HEK293 (cell line): ENCODE results near the gene PNISR.

ENCODE experiments used
- BCL11A ChIP-seq: fragments of 450-650 bp; formaldehyde crosslinking; IDR thresholded peaks from 2 replicates; pipeline ENCODE4 v1.5.1; 2016; ENCODE audit warnings: low read depth, missing biosample characterization, missing genetic modification characterization
- GLIS1 ChIP-seq: fragments of 450-650 bp; formaldehyde crosslinking; IDR thresholded peaks from 2 replicates; pipeline ENCODE4 v1.5.1; 2016; ENCODE audit warnings: missing biosample characterization, missing genetic modification characterization
- GLIS2 ChIP-seq: fragments of 450-650 bp; formaldehyde crosslinking; IDR thresholded peaks from 2 replicates; pipeline ENCODE4 v1.5.1; 2016; ENCODE audit warnings: missing biosample characterization, missing genetic modification characterization
- OSR2 ChIP-seq: fragments of 450-650 bp; formaldehyde crosslinking; IDR thresholded peaks from 2 replicates; pipeline ENCODE4 v1.5.1; 2016; ENCODE audit warnings: missing biosample characterization, missing genetic modification characterization
- PRDM10 ChIP-seq: fragments of 450-650 bp; formaldehyde crosslinking; IDR thresholded peaks from 2 replicates; pipeline ENCODE4 v1.5.1; 2016; ENCODE audit warnings: missing biosample characterization, missing genetic modification characterization
- SCRT1 ChIP-seq: fragments of 450-650 bp; formaldehyde crosslinking; IDR thresholded peaks from 2 replicates; pipeline ENCODE4 v1.5.1; 2016; ENCODE audit warnings: missing biosample characterization, missing genetic modification characterization, borderline replicate concordance
- SP7 ChIP-seq: fragments of 450-650 bp; formaldehyde crosslinking; IDR thresholded peaks from 2 replicates; pipeline ENCODE4 v1.5.1; 2016; ENCODE audit warnings: missing biosample characterization, missing genetic modification characterization
- YY1 ChIP-seq: fragments of 450-650 bp; formaldehyde crosslinking; IDR thresholded peaks from 2 replicates; pipeline ENCODE4 v1.5.1; 2018; ENCODE audit warnings: missing biosample characterization, missing genetic modification characterization
- ZBTB10 ChIP-seq: fragments of 450-650 bp; formaldehyde crosslinking; IDR thresholded peaks from 2 replicates; pipeline ENCODE4 v1.5.1; 2016; ENCODE audit warnings: missing biosample characterization, missing genetic modification characterization
- ZBTB20 ChIP-seq: fragments of 450-650 bp; formaldehyde crosslinking; IDR thresholded peaks from 2 replicates; pipeline ENCODE4 v1.5.1; 2016; ENCODE audit warnings: missing biosample characterization, missing genetic modification characterization
- ZBTB8A ChIP-seq: fragments of 450-650 bp; formaldehyde crosslinking; IDR thresholded peaks from 2 replicates; pipeline ENCODE4 v1.5.1; 2016; ENCODE audit warnings: missing biosample characterization, missing genetic modification characterization
- ZEB2 ChIP-seq: fragments of 450-650 bp; formaldehyde crosslinking; IDR thresholded peaks from 2 replicates; pipeline ENCODE4 v1.5.1; 2016; ENCODE audit warnings: missing biosample characterization, missing genetic modification characterization
- ZFP69B ChIP-seq: fragments of 450-650 bp; formaldehyde crosslinking; IDR thresholded peaks from 2 replicates; pipeline ENCODE4 v1.5.1; 2016; ENCODE audit warnings: missing biosample characterization, missing genetic modification characterization
- ZNF155 ChIP-seq: fragments of 450-650 bp; formaldehyde crosslinking; IDR thresholded peaks from 2 replicates; pipeline ENCODE4 v1.5.1; 2016; ENCODE audit warnings: missing biosample characterization, missing genetic modification characterization
- ZNF174 ChIP-seq: fragments of 450-650 bp; formaldehyde crosslinking; IDR thresholded peaks from 2 replicates; pipeline ENCODE4 v1.5.0; 2017; ENCODE audit warnings: missing biosample characterization, mild to moderate bottlenecking, missing genetic modification characterization
- ZNF24 ChIP-seq: fragments of 450-650 bp; formaldehyde crosslinking; IDR thresholded peaks from 2 replicates; pipeline ENCODE4 v1.5.1; 2016; ENCODE audit warnings: missing biosample characterization, missing genetic modification characterization
- ZNF248 ChIP-seq: fragments of 450-650 bp; formaldehyde crosslinking; IDR thresholded peaks from 2 replicates; pipeline ENCODE4 v1.5.1; 2017; ENCODE audit warnings: missing biosample characterization, missing genetic modification characterization
- ZNF324 ChIP-seq: fragments of 450-650 bp; formaldehyde crosslinking; IDR thresholded peaks from 2 replicates; pipeline ENCODE4 v1.5.1; 2016; ENCODE audit warnings: missing biosample characterization, missing genetic modification characterization
- ZNF335 ChIP-seq: fragments of 450-650 bp; formaldehyde crosslinking; conservative IDR thresholded peaks from 2 replicates; pipeline ENCODE4 v1.5.1; 2016; ENCODE audit warnings: missing biosample characterization, missing genetic modification characterization
- ZNF354C ChIP-seq: fragments of 450-650 bp; formaldehyde crosslinking; IDR thresholded peaks from 2 replicates; pipeline ENCODE4 v1.5.1; 2016; ENCODE audit warnings: missing biosample characterization, missing genetic modification characterization, low read depth, borderline replicate concordance
- ZNF514 ChIP-seq: fragments of 450-650 bp; formaldehyde crosslinking; IDR thresholded peaks from 2 replicates; pipeline ENCODE4 v1.5.1; 2016; ENCODE audit warnings: missing biosample characterization, missing genetic modification characterization
- ZNF558 ChIP-seq: fragments of 450-650 bp; formaldehyde crosslinking; IDR thresholded peaks from 2 replicates; pipeline ENCODE4 v1.5.1; 2016; ENCODE audit warnings: missing biosample characterization, missing genetic modification characterization
- ZNF571 ChIP-seq: fragments of 450-650 bp; formaldehyde crosslinking; IDR thresholded peaks from 2 replicates; pipeline ENCODE4 v1.5.0; 2017; ENCODE audit warnings: missing biosample characterization, missing genetic modification characterization
- ZNF621 ChIP-seq: fragments of 450-650 bp; formaldehyde crosslinking; IDR thresholded peaks from 2 replicates; pipeline ENCODE4 v1.5.1; 2017; ENCODE audit warnings: missing biosample characterization, missing genetic modification characterization
- ZNF629 ChIP-seq: fragments of 450-650 bp; formaldehyde crosslinking; IDR thresholded peaks from 2 replicates; pipeline ENCODE4 v1.5.1; 2017; ENCODE audit warnings: missing biosample characterization, missing genetic modification characterization
- ZNF660 ChIP-seq: fragments of 450-650 bp; IDR thresholded peaks from 2 replicates; pipeline ENCODE4 v1.5.1; 2018; ENCODE audit warnings: missing biosample characterization, mild to moderate bottlenecking, missing genetic modification characterization
- ZNF837 ChIP-seq: fragments of 450-650 bp; formaldehyde crosslinking; IDR thresholded peaks from 2 replicates; pipeline ENCODE4 v1.5.1; 2016; ENCODE audit warnings: missing biosample characterization, missing genetic modification characterization
- TF ChIP-seq, protein P1 (sequence below): fragments of 450-650 bp; formaldehyde crosslinking; IDR thresholded peaks from 2 replicates; pipeline ENCODE4 v1.5.1; 2017; ENCODE audit warnings: missing biosample characterization, missing genetic modification characterization
- TF ChIP-seq, protein P2 (sequence below): fragments of 450-650 bp; formaldehyde crosslinking; IDR thresholded peaks from 2 replicates; pipeline ENCODE4 v1.5.1; 2016; ENCODE audit warnings: missing biosample characterization, missing genetic modification characterization

PNISR gene

DNA sequence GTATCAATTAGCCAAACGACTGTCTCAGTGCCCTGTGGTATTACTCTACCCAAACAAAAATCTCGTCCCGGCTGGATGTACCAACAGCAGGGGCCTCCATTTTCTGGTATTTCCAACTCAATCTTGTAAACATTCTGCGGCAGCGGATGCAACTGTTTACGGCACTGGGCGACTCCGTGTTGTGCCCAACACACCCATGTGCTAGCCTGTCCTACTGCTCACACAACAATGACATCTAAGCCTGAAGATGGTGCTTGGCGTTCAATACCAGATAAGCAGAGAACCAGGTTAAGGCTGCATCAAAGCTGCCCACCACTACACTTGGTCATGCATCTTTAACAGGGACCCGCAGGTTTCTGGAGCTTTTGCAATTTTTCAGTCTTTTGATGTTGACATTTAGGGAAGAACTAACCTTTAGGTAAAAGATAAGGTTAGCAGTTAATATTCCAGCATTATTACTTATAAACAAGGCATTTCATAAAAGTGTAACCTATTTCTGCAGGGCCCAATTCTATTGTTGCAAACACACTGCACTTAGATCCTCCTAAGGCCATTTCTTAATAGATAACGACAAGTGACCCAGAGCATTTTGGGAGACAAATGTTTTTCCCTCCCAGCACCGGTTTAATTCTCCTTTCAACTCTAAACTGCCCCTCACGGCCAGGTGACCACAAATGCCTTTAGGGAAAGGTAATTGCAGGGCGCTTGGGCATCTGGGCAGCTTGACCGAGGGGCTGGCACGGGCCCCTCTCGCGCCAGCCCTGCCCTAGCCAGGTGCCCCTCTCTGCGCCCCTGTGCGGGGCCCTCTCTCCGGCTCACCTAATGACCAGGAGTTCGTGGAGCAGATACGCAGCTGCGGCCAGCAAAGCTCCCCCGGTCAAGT lies 76.6 kb downstream of the PNISR start (continued):
- TF ChIP-seq BCL11A (tag by site-specific recombination) (no peak), ZNF155 (no peak), ZNF660 (tag by site-specific recombination) (no peak), SCRT1 (tag by site-specific recombination) (no peak), ZNF24 (tag by site-specific recombination) (no peak), ZNF558 (tag by site-specific recombination) (no peak), ZNF571 (no peak), SP7 (tag by site-specific recombination) (no peak), GLIS1 (tag by site-specific recombination) (no peak), ZFP69B (tag by site-specific recombination) (no peak), YY1 (no peak), ZNF629 (no peak), ZNF324 (tag by site-specific recombination) (no peak), ZNF174 (tag by site-specific recombination) (no peak), ZNF335 (tag by site-specific recombination) (0 out of 2 replicates have a peak, but pooled peaks have one; percentile 65), GLIS2 (tag by site-specific recombination) (no peak), ZBTB8A (tag by site-specific recombination) (peak; percentile 79), ZNF837 (tag by site-specific recombination) (no peak), ZNF248 (tag by site-specific recombination) (no peak), ZNF354C (no peak), ZNF514 (no peak), ZEB2 (tag by site-specific recombination) (no peak), ZBTB10 (tag by site-specific recombination) (no peak), OSR2 (tag by site-specific recombination) (no peak), ZNF621 (tag by site-specific recombination) (no peak), PRDM10 (tag by site-specific recombination) (peak; percentile 84), ZBTB20 (peak; percentile 78; the same call in 1 of the 2 replicates)
- TF ChIP-seq, protein P1, sequence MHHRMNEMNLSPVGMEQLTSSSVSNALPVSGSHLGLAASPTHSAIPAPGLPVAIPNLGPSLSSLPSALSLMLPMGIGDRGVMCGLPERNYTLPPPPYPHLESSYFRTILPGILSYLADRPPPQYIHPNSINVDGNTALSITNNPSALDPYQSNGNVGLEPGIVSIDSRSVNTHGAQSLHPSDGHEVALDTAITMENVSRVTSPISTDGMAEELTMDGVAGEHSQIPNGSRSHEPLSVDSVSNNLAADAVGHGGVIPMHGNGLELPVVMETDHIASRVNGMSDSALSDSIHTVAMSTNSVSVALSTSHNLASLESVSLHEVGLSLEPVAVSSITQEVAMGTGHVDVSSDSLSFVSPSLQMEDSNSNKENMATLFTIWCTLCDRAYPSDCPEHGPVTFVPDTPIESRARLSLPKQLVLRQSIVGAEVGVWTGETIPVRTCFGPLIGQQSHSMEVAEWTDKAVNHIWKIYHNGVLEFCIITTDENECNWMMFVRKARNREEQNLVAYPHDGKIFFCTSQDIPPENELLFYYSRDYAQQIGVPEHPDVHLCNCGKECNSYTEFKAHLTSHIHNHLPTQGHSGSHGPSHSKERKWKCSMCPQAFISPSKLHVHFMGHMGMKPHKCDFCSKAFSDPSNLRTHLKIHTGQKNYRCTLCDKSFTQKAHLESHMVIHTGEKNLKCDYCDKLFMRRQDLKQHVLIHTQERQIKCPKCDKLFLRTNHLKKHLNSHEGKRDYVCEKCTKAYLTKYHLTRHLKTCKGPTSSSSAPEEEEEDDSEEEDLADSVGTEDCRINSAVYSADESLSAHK, result no peak
- TF ChIP-seq, protein P2, sequence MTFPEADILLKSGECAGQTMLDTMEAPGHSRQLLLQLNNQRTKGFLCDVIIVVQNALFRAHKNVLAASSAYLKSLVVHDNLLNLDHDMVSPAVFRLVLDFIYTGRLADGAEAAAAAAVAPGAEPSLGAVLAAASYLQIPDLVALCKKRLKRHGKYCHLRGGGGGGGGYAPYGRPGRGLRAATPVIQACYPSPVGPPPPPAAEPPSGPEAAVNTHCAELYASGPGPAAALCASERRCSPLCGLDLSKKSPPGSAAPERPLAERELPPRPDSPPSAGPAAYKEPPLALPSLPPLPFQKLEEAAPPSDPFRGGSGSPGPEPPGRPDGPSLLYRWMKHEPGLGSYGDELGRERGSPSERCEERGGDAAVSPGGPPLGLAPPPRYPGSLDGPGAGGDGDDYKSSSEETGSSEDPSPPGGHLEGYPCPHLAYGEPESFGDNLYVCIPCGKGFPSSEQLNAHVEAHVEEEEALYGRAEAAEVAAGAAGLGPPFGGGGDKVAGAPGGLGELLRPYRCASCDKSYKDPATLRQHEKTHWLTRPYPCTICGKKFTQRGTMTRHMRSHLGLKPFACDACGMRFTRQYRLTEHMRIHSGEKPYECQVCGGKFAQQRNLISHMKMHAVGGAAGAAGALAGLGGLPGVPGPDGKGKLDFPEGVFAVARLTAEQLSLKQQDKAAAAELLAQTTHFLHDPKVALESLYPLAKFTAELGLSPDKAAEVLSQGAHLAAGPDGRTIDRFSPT, result peak; percentile 78
